LNCAP (cell line): ENCODE results near the gene COL4A3.

Experiments
- TF ChIP-seq, protein P1 (sequence below): fragments of 450-650 bp; IDR thresholded peaks from 2 replicates; pipeline ENCODE4 v1.5.1; 2017; ENCODE audit warnings: mild to moderate bottlenecking

The COL4A3 gene

DNA sequence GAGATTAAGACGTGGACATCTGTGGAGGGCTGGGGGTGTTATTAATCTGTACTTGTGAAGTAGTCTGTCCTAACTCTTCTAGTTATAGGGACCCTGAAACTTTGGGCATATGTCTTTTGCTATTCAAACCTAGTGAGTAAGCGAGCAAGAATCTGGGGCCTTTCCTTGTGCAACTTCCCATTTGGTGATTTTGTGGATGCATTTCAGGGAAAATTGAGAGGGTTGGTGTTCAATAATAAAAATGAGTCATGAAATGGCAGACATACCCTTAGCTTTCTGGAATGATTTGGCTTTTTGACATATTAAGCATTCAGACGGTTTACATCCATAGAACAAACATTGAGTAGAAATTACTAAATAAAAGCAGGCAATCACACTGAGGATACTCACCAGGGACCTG, 17.4 kb upstream of the COL4A3 start:
- TF ChIP-seq, protein P1, sequence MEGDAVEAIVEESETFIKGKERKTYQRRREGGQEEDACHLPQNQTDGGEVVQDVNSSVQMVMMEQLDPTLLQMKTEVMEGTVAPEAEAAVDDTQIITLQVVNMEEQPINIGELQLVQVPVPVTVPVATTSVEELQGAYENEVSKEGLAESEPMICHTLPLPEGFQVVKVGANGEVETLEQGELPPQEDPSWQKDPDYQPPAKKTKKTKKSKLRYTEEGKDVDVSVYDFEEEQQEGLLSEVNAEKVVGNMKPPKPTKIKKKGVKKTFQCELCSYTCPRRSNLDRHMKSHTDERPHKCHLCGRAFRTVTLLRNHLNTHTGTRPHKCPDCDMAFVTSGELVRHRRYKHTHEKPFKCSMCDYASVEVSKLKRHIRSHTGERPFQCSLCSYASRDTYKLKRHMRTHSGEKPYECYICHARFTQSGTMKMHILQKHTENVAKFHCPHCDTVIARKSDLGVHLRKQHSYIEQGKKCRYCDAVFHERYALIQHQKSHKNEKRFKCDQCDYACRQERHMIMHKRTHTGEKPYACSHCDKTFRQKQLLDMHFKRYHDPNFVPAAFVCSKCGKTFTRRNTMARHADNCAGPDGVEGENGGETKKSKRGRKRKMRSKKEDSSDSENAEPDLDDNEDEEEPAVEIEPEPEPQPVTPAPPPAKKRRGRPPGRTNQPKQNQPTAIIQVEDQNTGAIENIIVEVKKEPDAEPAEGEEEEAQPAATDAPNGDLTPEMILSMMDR, result no peak

GRCh38 chr2:227148106-227148505, 16.3 kb upstream of the COL4A3 start:
- TF ChIP-seq, protein P1, result no peak

DNA sequence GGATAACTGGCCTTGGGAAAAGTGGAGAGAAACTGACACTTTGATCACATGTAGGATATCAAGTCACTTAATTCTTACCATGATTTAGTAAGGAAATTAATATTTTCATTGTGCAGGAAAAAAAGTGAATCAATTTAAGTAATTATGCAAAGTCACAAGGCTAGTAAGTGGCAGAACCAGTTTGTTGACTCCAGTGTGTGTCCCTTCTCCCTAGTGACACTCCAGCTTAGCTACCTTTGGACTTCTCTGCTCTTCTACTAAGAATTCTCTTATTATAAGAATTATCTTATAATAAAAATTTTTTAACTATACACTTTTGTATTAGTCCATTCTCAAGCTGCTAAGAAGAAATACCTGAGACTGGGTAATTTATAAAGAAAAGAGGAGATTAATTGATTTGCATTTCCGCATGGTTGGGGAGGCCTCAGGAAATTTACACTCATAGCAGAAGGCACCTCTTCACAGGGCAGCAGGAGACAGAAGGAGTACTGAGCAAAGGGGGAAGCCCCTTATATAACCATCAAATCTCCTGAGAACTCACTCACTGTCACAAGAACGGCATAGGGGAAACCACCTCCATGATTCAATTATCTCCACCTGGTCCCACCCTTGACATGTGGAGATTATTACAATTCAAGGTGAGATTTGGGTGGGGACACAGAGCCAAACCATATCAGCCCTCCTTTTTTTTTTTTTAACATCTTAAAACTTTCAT, 14.0 kb upstream of the COL4A3 start:
- TF ChIP-seq, protein P1, result no peak

DNA sequence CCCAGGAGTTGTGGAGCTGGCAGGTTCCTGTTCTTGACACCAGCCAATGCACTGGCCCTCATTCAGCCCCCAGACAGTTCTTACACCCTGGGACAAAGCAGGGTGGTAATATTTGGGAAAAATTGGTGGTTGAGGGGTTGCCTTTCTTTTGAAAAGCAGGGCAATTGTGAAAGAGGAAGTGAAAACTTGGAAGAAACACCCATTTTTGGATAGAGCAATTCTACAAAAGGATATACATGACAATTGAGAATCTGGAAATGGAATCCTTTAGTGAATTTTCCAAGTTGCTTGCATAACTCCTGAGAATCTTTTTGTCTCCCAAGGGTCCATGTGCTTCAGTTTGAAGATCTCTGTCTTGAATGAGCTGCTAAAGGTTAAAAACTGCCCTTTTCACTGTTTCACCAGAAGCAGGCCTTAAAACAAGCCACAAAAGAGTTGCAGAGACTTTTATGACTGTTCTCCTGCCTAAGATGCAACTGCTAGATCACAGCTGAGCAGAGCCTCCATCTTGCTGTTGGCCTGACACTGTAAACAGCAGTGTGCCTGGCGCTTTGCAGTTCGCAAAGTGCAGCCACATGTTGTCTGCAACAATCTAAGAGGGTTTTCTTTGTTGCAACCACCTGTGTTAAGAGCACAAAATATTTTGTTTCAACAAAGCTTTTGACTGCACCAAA, 12.2 kb upstream of the COL4A3 start:
- TF ChIP-seq, protein P1, result no peak

GRCh38 chr2:227153307-227153706, 11.1 kb upstream of the COL4A3 start:
- TF ChIP-seq, protein P1, result no peak

- TF ChIP-seq, protein P1, result no peak
These were observed 10.5 kb upstream of the COL4A3 start for GRCh38 chr2:227153758-227154486.

DNA sequence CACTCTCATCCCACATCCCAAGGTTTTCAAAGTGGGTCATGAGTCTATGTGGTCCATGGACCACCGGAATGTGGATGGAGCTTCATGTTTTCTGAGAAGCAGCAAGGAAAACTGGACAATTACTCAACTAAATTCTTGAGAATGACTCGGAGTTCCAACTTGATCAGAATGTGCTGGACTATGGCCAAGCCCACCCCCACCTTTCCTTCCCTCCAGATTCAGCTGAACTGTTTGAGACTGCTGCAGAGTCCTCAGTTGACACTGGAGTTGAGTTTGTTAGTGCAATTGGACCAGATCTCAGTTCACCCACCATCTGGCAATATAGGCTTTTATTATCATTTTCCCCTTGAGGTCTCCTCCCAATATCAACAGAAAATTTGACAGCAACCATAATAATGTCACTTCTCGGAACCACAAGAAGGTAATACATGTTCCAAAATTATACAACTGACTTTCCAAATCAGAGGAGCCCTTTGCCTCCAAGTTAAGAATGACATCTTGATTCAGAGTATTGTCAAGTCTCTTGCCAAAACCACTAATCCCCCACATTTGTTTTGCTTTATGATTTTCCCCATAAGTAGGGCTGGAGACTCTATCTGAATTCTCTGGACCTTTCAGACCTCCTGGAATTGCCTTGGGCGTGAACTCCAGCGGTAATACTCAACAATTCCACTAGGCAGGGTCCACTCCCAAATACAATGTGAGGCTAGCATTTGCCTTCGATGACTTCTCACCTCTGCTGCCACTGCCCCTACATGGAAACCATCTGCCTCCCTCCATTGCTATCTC, 9.2 kb upstream of the COL4A3 start:
- TF ChIP-seq, protein P1, result no peak
